Activated CD8-positive, alpha-beta memory T cell treated with anti-CD3 and anti-CD28 coated beads, Interleukin-2, amount 50 U/mL, for 24 hours (primary cell): Measurements from ENCODE around the gene CNKSR3.

ENCODE experiments used
- DNase-seq: peaks from one replicate; pipeline ENCODE4 v3.0.0-alpha.2; 2020; ENCODE audit errors: extremely low read depth

CNKSR3 gene

GRCh38 chr6:154383273-154383672 is 127.2 kb downstream of the CNKSR3 start:
- DNase-seq, result no peak

GRCh38 chr6:154382740-154383139 is 127.7 kb downstream of the CNKSR3 start:
- no peak for DNase-seq

GRCh38 chr6:154381548-154381947 is 128.9 kb downstream of the CNKSR3 start:
- DNase-seq, result no peak

GRCh38 chr6:154380741-154381140 is 129.7 kb downstream of the CNKSR3 start:
- no peak for DNase-seq

GRCh38 chr6:154379585-154379984 is 130.9 kb downstream of the CNKSR3 start:
- no peak for DNase-seq

GRCh38 chr6:154378518-154378917 is 132.0 kb downstream of the CNKSR3 start:
- no peak for DNase-seq

- DNase-seq, result no peak
Observed at GRCh38 chr6:154377726-154378125, 132.8 kb downstream of the CNKSR3 start.

- DNase-seq, result no peak
Observed at GRCh38 chr6:154373971-154374370, 136.5 kb downstream of the CNKSR3 start.

GRCh38 chr6:154371281-154371680 is 139.2 kb downstream of the CNKSR3 start:
- DNase-seq, result no peak

GRCh38 chr6:154370545-154370944 is 139.9 kb downstream of the CNKSR3 start:
- DNase-seq, result no peak

- DNase-seq, result no peak
Observed at GRCh38 chr6:154367839-154368695, 142.4 kb downstream of the CNKSR3 start.

- no peak for DNase-seq
Observed at GRCh38 chr6:154367336-154367735, 143.1 kb downstream of the CNKSR3 start.

GRCh38 chr6:154363821-154364220 is 146.7 kb downstream of the CNKSR3 start:
- no peak for DNase-seq

- no peak for DNase-seq
Observed at GRCh38 chr6:154361476-154361875, 149.0 kb downstream of the CNKSR3 start.

GRCh38 chr6:154360476-154360875 is 150.0 kb downstream of the CNKSR3 start:
- DNase-seq, result no peak

- DNase-seq, result no peak
Observed at GRCh38 chr6:154359679-154360078, 150.8 kb downstream of the CNKSR3 start.

- no peak for DNase-seq
Observed at GRCh38 chr6:154359161-154359574, 151.3 kb downstream of the CNKSR3 start.

GRCh38 chr6:154358019-154358545 is 152.4 kb downstream of the CNKSR3 start:
- DNase-seq, result no peak

GRCh38 chr6:154356690-154357089 is 153.8 kb downstream of the CNKSR3 start, which contains the start of gene IPCEF1:
Gene IPCEF1, minus strand, starts transcription at chr6:154356803. Its CDS starts 90,856 bp downstream, at chr6:154265947.
- no peak for DNase-seq

GRCh38 chr6:154356113-154356512 is 154.4 kb downstream of the CNKSR3 start:
- no peak for DNase-seq

- no peak for DNase-seq
Observed at GRCh38 chr6:154354265-154354777, 156.2 kb downstream of the CNKSR3 start.

- DNase-seq, result no peak
Observed at GRCh38 chr6:154353626-154354025, 156.9 kb downstream of the CNKSR3 start.
